Activated B cell treated with CpG ODN at 0.5 μM for 24 hours (primary cell): ENCODE measurements around the gene NMRK2. TPM values are rescaled to one million over a fixed set of nuclear protein-coding genes. Genes with fewer than 3 reads are reported as not detected.

Experiments used
- ATAC-seq: fragments of 200-7000 bp; cut with Tn5 transposase; one replicate; pipeline ENCODE4 v1.10.0; 2021; ENCODE audit warnings: low read depth, mild to moderate bottlenecking, moderate library complexity
- CTCF ChIA-PET: fragments of 350-600 bp; sonication (Branson Sonifier 250); formaldehyde crosslinking; loops from one replicate; lab custom pipeline; 2021; ENCODE audit warnings: antibody characterized with exemption; lab: Charles Lee
- POLR2A ChIA-PET: fragments of 350-600 bp; sonication (Branson Sonifier 250); formaldehyde crosslinking; loops from one replicate; lab custom pipeline; 2021; ENCODE audit warnings: antibody characterized with exemption; lab: Charles Lee
- DNase-seq: peaks from one replicate; pipeline ENCODE4 v3.0.0; 2022
- H3K27ac Mint-ChIP-seq: one replicate; pipeline ENCODE4 v1.8.0; 2020; ENCODE audit warnings: mixed read lengths
- H3K27me3 Mint-ChIP-seq: one replicate; pipeline ENCODE4 v1.8.0; 2021; ENCODE audit warnings: mixed read lengths
- H3K36me3 Mint-ChIP-seq: one replicate; pipeline ENCODE4 v1.8.0; 2021; ENCODE audit warnings: low read depth, mixed read lengths
- H3K4me1 Mint-ChIP-seq: one replicate; pipeline ENCODE4 v1.8.0; 2021; ENCODE audit warnings: mixed read lengths
- H3K4me3 Mint-ChIP-seq: one replicate; pipeline ENCODE4 v1.8.0; 2020; ENCODE audit warnings: mild to moderate bottlenecking, mixed read lengths
- H3K9me3 Mint-ChIP-seq: one replicate; pipeline ENCODE4 v1.8.0; 2020; ENCODE audit warnings: mixed read lengths
- intact Hi-C: fragments of 100-400 bp; cut with micrococcal nuclease; formaldehyde crosslinking; loops from one replicate; pipeline ENCODE4 v1.15.1; 2024
- total RNA-seq: library from RNA; stranded (reverse); gene quantifications from 2 replicates; pipeline ENCODE4 v1.2.3, GENCODE V29; 2022
- TF ChIP-seq, protein P1 (sequence below): fragments of 200-600 bp; IDR thresholded peaks from one replicate; pipeline ENCODE4 v1.8.0; 2022; ENCODE audit warnings: antibody characterized with exemption, mild to moderate bottlenecking

NMRK2 gene
- total RNA-seq, 1 donor from 2014 or later, result not detected

DNA sequence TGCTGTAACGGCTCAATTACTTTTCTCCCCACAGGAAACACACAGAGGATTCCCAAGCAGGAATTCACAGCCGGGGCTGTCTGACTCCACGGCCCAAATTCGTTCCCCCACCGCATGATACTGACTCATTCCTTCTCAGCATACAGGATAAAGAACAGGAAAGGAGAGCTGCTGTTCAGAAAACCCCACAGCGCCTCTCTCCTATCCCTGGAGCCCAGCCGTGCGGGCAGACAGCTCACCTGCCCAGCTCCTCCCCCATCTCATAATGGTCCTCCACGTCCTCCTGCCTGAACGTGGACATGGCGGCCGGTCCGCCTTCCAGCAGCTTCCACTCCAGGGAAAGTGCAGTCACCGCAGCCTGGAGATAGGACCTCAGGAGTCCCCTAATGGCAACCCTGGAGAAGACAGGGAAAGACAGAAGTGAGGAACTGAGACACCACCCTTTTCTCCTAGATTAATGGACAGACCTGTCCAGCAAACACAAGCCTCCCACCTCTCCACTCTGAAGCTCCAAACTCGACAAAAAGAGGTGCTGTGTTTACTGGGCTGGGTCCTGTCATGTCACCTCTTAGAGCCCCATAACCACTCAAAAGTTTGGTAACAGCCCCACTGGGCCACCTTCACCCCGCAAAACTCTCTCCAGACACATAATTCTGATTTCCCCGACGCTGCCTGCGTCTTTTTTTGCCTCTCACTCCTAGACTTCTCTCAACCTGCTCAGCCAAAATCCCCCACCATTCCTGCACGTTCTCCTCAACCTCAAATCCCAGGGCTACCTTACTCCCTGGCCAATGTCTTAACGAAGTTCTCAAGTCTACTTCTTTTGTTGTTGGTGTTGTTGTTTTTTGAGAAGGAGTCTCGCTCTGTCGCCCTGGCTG, 36.8 kb downstream of the NMRK2 start:
- intact Hi-C loops, result loop anchor here (2.0 to 5.0 kb wide), 5 partner anchors 15 to 397 kb away; partner anchors contain the start of genes APBA3, CACTIN, EEF2 and HMG20B
- POLR2A ChIA-PET, result interaction anchor here (0.6 to 0.7 kb wide), 2 partner anchors 31 to 288 kb away, joined by 3 to 5 read pairs; no protein-coding TSS in a partner anchor
- Mint-ChIP-seq H3K36me3 (peaks cover 42% of the 10 kb centered on the region), H3K4me1 (peaks cover 27% of the 10 kb centered on the region), H3K9me3 (no peaks in the 10 kb centered on the region), H3K4me3 (peak overlapping the region; percentile 88), H3K27ac (peak overlapping the region; percentile 53), H3K27me3 (no peaks in the 10 kb centered on the region)
- CTCF ChIA-PET, result no interaction called here
- TF ChIP-seq, protein P1, sequence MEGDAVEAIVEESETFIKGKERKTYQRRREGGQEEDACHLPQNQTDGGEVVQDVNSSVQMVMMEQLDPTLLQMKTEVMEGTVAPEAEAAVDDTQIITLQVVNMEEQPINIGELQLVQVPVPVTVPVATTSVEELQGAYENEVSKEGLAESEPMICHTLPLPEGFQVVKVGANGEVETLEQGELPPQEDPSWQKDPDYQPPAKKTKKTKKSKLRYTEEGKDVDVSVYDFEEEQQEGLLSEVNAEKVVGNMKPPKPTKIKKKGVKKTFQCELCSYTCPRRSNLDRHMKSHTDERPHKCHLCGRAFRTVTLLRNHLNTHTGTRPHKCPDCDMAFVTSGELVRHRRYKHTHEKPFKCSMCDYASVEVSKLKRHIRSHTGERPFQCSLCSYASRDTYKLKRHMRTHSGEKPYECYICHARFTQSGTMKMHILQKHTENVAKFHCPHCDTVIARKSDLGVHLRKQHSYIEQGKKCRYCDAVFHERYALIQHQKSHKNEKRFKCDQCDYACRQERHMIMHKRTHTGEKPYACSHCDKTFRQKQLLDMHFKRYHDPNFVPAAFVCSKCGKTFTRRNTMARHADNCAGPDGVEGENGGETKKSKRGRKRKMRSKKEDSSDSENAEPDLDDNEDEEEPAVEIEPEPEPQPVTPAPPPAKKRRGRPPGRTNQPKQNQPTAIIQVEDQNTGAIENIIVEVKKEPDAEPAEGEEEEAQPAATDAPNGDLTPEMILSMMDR, result no peak
- ATAC-seq (no peak), DNase-seq (no peak)

DNA sequence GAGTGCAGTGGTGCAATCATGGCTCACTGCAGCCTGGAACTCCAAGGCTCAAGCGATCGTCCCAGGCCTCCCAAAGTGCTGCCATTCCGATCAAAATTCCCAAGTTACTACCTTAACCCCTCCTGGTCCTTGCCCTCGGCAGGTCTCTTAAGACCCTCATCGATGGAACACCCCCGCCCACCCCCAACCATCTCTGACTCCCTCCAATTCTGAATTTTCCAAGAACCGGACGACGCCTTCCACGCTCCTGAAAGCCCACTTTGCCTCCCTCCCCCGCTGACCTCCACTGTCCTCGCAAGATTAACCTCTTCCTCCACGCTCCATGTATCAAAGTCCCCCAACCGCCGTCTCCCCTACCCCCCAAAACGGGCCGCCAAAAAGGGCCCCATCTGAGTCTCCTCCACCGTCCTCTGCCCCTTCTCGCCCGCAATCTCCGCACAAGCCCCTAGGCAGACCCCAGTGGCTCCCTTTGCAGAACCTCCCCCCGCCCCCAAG, 37.5 kb downstream of the NMRK2 start:
- H3K36me3 Mint-ChIP-seq, result peaks cover 42% of the 10 kb centered on the region
- TF ChIP-seq, protein P1, result no peak
- peaks cover 27% of the 10 kb centered on the region for H3K4me1 Mint-ChIP-seq
- peak overlapping the region; percentile 88 for H3K4me3 Mint-ChIP-seq
- DNase-seq, result no peak
- no peaks in the 10 kb centered on the region for H3K9me3 Mint-ChIP-seq
- no peak for ATAC-seq
- H3K27me3 Mint-ChIP-seq, result no peaks in the 10 kb centered on the region
- ChIA-PET CTCF (no interaction called here), POLR2A (interaction anchor here (1.4 to 2.9 kb wide), 4 partner anchors 10 to 208 kb away, joined by 10 to 63 read pairs (median 24); partner anchors contain the start of genes APBA3, EEF2 and MRPL54)
- peak overlapping the region; percentile 53 for H3K27ac Mint-ChIP-seq
- intact Hi-C loops, result loop anchor here (2.0 to 5.0 kb wide), 5 partner anchors 14 to 398 kb away; partner anchors contain the start of genes APBA3, CACTIN, EEF2 and HMG20B

DNA sequence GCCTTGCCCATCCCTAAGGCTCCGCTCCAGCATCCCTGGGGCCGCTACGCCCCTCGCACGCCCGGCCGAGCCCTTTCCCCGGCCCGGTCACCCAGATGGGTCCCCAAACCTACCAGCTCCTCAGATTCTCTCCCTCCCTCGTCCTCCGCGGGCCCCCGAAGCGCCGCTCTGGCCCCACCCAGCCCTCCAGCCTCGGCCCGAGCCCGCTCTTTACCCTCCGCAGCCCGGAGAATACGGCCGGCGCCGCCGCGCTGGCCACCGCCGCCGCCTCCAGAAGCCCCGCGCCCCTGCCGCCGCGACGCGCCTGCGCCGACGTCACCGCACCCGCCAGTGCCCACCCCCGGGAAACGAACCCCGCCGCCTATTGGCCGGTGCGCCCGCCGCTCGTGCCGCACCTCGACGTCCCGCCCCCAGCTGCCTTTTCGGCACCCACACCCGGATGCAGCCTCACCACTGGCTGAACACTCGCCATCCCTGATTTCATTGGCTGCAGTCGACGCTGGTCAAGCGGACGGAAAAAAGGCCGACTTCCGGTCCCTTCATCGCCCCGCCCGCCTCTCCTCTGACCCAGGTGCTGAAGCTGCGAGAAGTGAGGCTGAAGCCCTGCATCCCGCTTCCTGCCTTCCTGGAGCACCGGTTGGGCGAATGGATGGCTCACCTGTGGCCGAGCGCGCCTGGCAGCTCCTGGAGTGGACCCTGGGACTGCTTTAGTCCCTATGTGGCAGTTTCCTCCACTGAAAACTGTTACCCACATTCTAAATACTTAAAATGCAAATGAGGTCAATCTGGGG, 38.1 kb downstream of the NMRK2 start, which contains the start of gene DAPK3:
Gene DAPK3, minus strand, starts transcription at position 292 of the 791 bp plus-strand sequence. CDS start 1,364 bp downstream, outside the sequence.
- H3K27me3 Mint-ChIP-seq, result no peaks in the 10 kb centered on the region
- TF ChIP-seq, protein P1, result no peak
- H3K36me3 Mint-ChIP-seq, result peaks cover 44% of the 10 kb centered on the region
- ChIA-PET POLR2A (interaction anchor here (0.6 to 2.9 kb wide), 7 partner anchors 10 to 258 kb away, joined by 3 to 63 read pairs (median 10); partner anchors contain the start of genes APBA3, EBI3, EEF2 and MRPL54), CTCF (interaction anchor here (0.6 to 1.0 kb wide), 2 partner anchors 17 to 119 kb away, joined by 4 to 6 read pairs; no protein-coding TSS in a partner anchor)
- H3K4me1 Mint-ChIP-seq, result peaks cover 27% of the 10 kb centered on the region
- no peaks in the 10 kb centered on the region for H3K9me3 Mint-ChIP-seq
- DNase-seq (peak; percentile 94), ATAC-seq (peak; percentile 97)
- H3K27ac Mint-ChIP-seq, result peak within 1 kb of the TSS; percentile 84
- peak within 1 kb of the TSS; percentile 88 for H3K4me3 Mint-ChIP-seq
- intact Hi-C loops, result loop anchor here (2.0 to 5.0 kb wide), 5 partner anchors 14 to 399 kb away; partner anchors contain the start of genes APBA3, CACTIN, EEF2 and HMG20B

DNA sequence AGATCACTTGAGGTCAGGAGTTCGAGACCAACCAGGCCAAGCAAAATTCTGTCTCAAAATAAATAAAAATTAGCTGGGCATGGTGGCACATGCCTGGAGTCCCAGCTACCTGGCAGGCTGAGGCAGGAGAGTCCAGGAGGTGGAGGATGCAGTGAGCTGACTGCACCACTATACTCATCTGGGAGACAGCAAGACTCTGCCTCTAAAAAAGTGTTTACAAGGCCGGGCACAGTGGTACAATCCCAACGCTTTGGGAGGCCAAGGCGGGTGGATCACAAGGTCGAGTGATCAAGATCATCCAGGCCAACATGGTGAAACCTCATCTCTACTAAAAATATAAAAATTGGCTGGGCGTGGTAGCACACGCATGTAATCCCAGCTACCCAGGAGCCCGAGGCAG, 42.3 kb downstream of the NMRK2 start:
- Mint-ChIP-seq H3K9me3 (no peaks in the 10 kb centered on the region), H3K4me1 (peaks cover 18% of the 10 kb centered on the region), H3K27me3 (no peaks in the 10 kb centered on the region), H3K36me3 (peaks cover 57% of the 10 kb centered on the region), H3K27ac (no peak overlapping the region), H3K4me3 (no peak overlapping the region)
- POLR2A ChIA-PET, result interaction anchor here (0.7 to 1.5 kb wide), 6 partner anchors 9 to 272 kb away, joined by 3 to 15 read pairs (median 11); partner anchors contain the start of genes EEF2, MRPL54 and YJU2
- CTCF ChIA-PET, result interaction anchor here (0.6 kb wide), 1 partner anchor 12 kb away, joined by 4 read pairs; no protein-coding TSS in a partner anchor
- intact Hi-C loops, result no loop called here
- DNase-seq, result no peak
- no peak for ATAC-seq
- TF ChIP-seq, protein P1, result no peak
